Fibroblast of lung (primary cell): ENCODE data around the gene HSPA12B. TPM values are rescaled to one million over a fixed set of nuclear protein-coding genes. Genes with fewer than 3 reads are reported as not detected.

Source experiments
- DNase-seq, 2 donors: peaks; one replicate each; pipeline versions ENCODE4 v3.0.0 to v3.0.0-alpha.2; 2010; ENCODE audit warnings: low read depth in 2 of 2
- H2AFZ ChIP-seq: 2 replicates; pipeline ENCODE4 v1.5.1; 2012; ENCODE audit warnings: low read length, control low read depth, inconsistent platforms
- H3K27ac ChIP-seq: 2 replicates; pipeline ENCODE4 v1.5.1; 2011; ENCODE audit warnings: low read length, control low read depth; ENCODE audit not compliant: insufficient read depth
- H3K27me3 ChIP-seq: 2 replicates; pipeline ENCODE4 v1.5.1; 2011; ENCODE audit warnings: mild to moderate bottlenecking, low read length; ENCODE audit not compliant: control insufficient read depth, insufficient read depth
- H3K36me3 ChIP-seq: 2 replicates; pipeline ENCODE4 v1.5.1; 2011; ENCODE audit warnings: low read length; ENCODE audit not compliant: control insufficient read depth, insufficient read depth
- H3K4me1 ChIP-seq: 2 replicates; pipeline ENCODE4 v1.5.1; 2011; ENCODE audit warnings: low read length; ENCODE audit not compliant: control insufficient read depth, insufficient read depth; ENCODE audit errors: extremely low read depth
- H3K4me2 ChIP-seq: 2 replicates; pipeline ENCODE4 v1.5.1; 2011; ENCODE audit warnings: low read length, control low read depth; ENCODE audit not compliant: insufficient read depth; ENCODE audit errors: extremely low read depth
- H3K4me3 ChIP-seq, 4 experiments: fragments of 200-600 bp in 1 of 4; sonication (generic) in 1 of 4; replicated peaks in 1 of 4; 2 replicates each; pipeline ENCODE4 v1.5.1; 2011 to 2016; ENCODE audit warnings: low read length in 4 of 4, low read depth in 3 of 4, mild to moderate bottlenecking in 3 of 4, control low read depth in 2 of 4, inconsistent platforms in 1 of 4, mixed read lengths in 1 of 4; ENCODE audit not compliant: insufficient read depth in 1 of 4; ENCODE audit errors: control extremely low read depth in 1 of 4
- H3K79me2 ChIP-seq: 2 replicates; pipeline ENCODE4 v1.5.1; 2012; ENCODE audit warnings: mild to moderate bottlenecking, low read length, inconsistent platforms; ENCODE audit not compliant: control insufficient read depth, insufficient read depth
- H3K9ac ChIP-seq: 2 replicates; pipeline ENCODE4 v1.5.1; 2011; ENCODE audit warnings: mild to moderate bottlenecking, low read length, control low read depth; ENCODE audit not compliant: insufficient read depth
- H3K9me3 ChIP-seq: 2 replicates; pipeline ENCODE4 v1.5.1; 2012; ENCODE audit warnings: low read depth, low read length; ENCODE audit not compliant: control insufficient read depth, insufficient read depth
- H4K20me1 ChIP-seq: 2 replicates; pipeline ENCODE4 v1.5.1; 2011; ENCODE audit warnings: low read length; ENCODE audit not compliant: control insufficient read depth, insufficient read depth; ENCODE audit errors: extremely low read depth
- CTCF ChIP-seq, 2 donors: IDR thresholded peaks in 1 of 2; conservative IDR thresholded peaks in 1 of 2; 1 replicate in 1 of 2; 2 replicates in 1 of 2; pipeline ENCODE4 v1.5.1; 2011 to 2012; ENCODE audit warnings: low read length in 2 of 2, control low read depth in 1 of 2, inconsistent platforms in 1 of 2, low read depth in 1 of 2, mild to moderate bottlenecking in 1 of 2
- EZH2 ChIP-seq: IDR thresholded peaks from 2 replicates; pipeline ENCODE4 v1.5.1; 2012; ENCODE audit warnings: low read length, control low read depth, mild to moderate bottlenecking; ENCODE audit errors: missing control alignments
- polyA plus RNA-seq, 2 donors: library from polyadenylated mRNA; depleted of rRNA in 1 of 2; stranded (reverse) in 1 of 2; unstranded in 1 of 2; fragments of >200 nt; gene quantifications; 2 replicates each; pipeline ENCODE4 v1.2.1, GENCODE V29; 2011 to 2012; ENCODE audit warnings: missing spikeins in 1 of 2
- total RNA-seq: library from RNA; depleted of rRNA; stranded (reverse); fragments of >200 nt; gene quantifications from 2 replicates; pipeline ENCODE4 v1.2.1, GENCODE V29; 2014

HSPA12B gene
- total and polyA plus RNA-seq, 2 donors (not counting 1 experiment from before 2014, with no cell fraction given), result 0.02 to 0.17 TPM

GRCh38 chr20:3705491-3705969 is 27.0 kb upstream of the HSPA12B start:
- no peaks in the 10 kb centered on the region for H3K79me2 ChIP-seq
- H3K4me1 ChIP-seq, result no peaks in the 10 kb centered on the region
- H3K9me3 ChIP-seq, result no peaks in the 10 kb centered on the region
- H4K20me1 ChIP-seq, result no peaks in the 10 kb centered on the region
- H3K9ac ChIP-seq, result no peak overlapping the region
- no peak overlapping the region for H3K27ac ChIP-seq
- no peak overlapping the region for H3K4me3 ChIP-seq
- no peak overlapping the region for H2AFZ ChIP-seq
- TF ChIP-seq CTCF (conservative IDR thresholded peaks at IDR 0.05 in 1 of 2, IDR thresholded peaks at IDR 0.05 in 1 of 2; ENCODE audit: low read depth in 1 of 2, low read length in 2 of 2), result no peak
- TF ChIP-seq EZH2, result no peak
- H3K27me3 ChIP-seq, result peaks cover 3% of the 10 kb centered on the region
- DNase-seq, result no peak
- H3K4me2 ChIP-seq, result no peak overlapping the region
- H3K36me3 ChIP-seq, result no peaks in the 10 kb centered on the region

- TF ChIP-seq CTCF (conservative IDR thresholded peaks at IDR 0.05 in 1 of 2, IDR thresholded peaks at IDR 0.05 in 1 of 2; ENCODE audit: low read depth in 1 of 2, low read length in 2 of 2) (no peak), EZH2 (no peak)
- H3K9me3 ChIP-seq, result no peaks in the 10 kb centered on the region
- H3K4me3 ChIP-seq, result no peak overlapping the region
- no peaks in the 10 kb centered on the region for H4K20me1 ChIP-seq
- no peak for DNase-seq
- no peaks in the 10 kb centered on the region for H3K79me2 ChIP-seq
- no peaks in the 10 kb centered on the region for H3K4me1 ChIP-seq
- no peak overlapping the region for H3K4me2 ChIP-seq
- no peaks in the 10 kb centered on the region for H3K36me3 ChIP-seq
- no peak overlapping the region for H2AFZ ChIP-seq
- H3K27me3 ChIP-seq, result peaks cover 3% of the 10 kb centered on the region
- no peak overlapping the region for H3K9ac ChIP-seq
- H3K27ac ChIP-seq, result no peak overlapping the region
Observed at GRCh38 chr20:3705970-3706739, 26.3 kb upstream of the HSPA12B start.

GRCh38 chr20:3706774-3707507 is 25.5 kb upstream of the HSPA12B start:
- TF ChIP-seq CTCF (conservative IDR thresholded peaks at IDR 0.05 in 1 of 2, IDR thresholded peaks at IDR 0.05 in 1 of 2; ENCODE audit: low read depth in 1 of 2, low read length in 2 of 2) (no peak), EZH2 (no peak)
- Histone ChIP-seq H3K27ac (no peak overlapping the region), H3K4me3 (no peak overlapping the region)

More at GRCh38 chr20:3706774-3707507, 25.5 kb upstream of the HSPA12B start:
- Histone ChIP-seq H2AFZ (no peak overlapping the region), H3K4me2 (no peak overlapping the region), H3K36me3 (no peaks in the 10 kb centered on the region), H4K20me1 (no peaks in the 10 kb centered on the region), H3K4me1 (no peaks in the 10 kb centered on the region), H3K79me2 (no peaks in the 10 kb centered on the region), H3K9me3 (no peaks in the 10 kb centered on the region), H3K27me3 (peaks cover 3% of the 10 kb centered on the region), H3K9ac (no peak overlapping the region)
- peak; percentile 25 to 28 for DNase-seq
